ENCODE measurements around the gene EBNA1BP2.

DNA sequence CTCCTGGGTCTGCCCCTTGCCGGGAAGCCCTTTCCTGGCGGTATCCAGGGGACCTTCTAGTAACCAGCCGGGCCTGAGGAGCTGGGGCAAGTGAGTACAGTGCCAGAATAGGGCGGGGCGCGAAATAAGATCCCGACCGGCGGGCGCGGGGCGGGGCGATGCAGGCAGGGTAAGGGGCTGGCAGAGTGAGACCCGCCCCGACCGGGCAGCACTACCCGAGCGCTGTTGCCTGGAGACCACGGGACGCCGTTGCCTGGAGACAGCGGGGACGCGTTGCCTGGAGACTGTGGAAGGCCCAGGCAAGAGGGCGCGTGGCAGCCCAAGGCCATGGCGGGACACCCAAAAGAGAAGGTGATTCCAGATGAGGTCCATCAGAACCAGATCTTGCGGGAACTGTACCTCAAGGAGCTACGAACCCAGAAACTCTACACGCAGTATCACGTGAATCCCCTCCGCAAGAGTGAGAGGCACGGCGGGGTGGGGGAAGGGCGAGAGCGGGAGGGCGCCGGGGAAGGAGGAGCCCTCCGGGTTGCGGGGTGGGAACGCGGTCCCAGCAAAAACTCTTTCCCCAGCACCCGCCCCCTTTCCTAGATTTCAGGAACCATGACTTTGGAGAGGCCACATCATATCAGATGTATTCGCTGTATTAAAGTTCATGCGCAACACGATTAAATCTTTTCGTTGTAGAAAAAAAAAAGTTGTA is 24.3 kb downstream of the EBNA1BP2 start:
- TF ChIP-seq CTCF (conservative IDR thresholded peaks at IDR 0.05; ENCODE audit: low read depth, low read length) (no peak), EZH2 (IDR thresholded peaks at IDR 0.05; ENCODE audit: borderline replicate concordance, low read depth, low read length, poor library complexity, severe bottlenecking) (no peak)

All from A673 (cell line).